NT2/D1 (cell line): ENCODE data around the gene MNS1.

Experiments
- SUZ12 ChIP-seq: IDR thresholded peaks from 2 replicates; pipeline ENCODE4 v1.6.1; 2011; ENCODE audit not compliant: insufficient read length, insufficient read depth; ENCODE audit errors: extremely low read depth
- YY1 ChIP-seq: IDR thresholded peaks from 2 replicates; pipeline ENCODE4 v1.6.1; 2011; ENCODE audit not compliant: insufficient read length, insufficient read depth
- ZNF274 ChIP-seq: IDR thresholded peaks from 2 replicates; pipeline ENCODE4 v1.6.1; 2011; ENCODE audit warnings: mild to moderate bottlenecking, low read depth, low read length

GRCh38 chr15:56472278-56472677 is 7.3 kb upstream of the MNS1 start:
- TF ChIP-seq ZNF274 (no peak), YY1 (no peak), SUZ12 (no peak)
